Left kidney (tissue), 2 donors: Measurements from ENCODE around the gene ENSA. TPM values are rescaled to one million over a fixed set of nuclear protein-coding genes. Genes with fewer than 3 reads are reported as not detected.
"Not testable (repeated sequence)": the region's sequence is repeated elsewhere in the genome, so short reads cannot be mapped to it uniquely, and the experiment has no call there.

ENCODE experiments used
- DNase-seq: peaks from one replicate; pipeline ENCODE4 v3.0.0-alpha.2; 2013
- polyA plus RNA-seq: library from polyadenylated mRNA; unstranded; fragments of 120-200 nt; gene quantifications from one replicate; pipeline ENCODE4 v1.2.1, GENCODE V29; 2013; ENCODE audit not compliant: insufficient read length

The ENSA gene
- polyA plus RNA-seq, 1 donor, result 224 TPM

- no peak for DNase-seq
These were observed 47.0 kb downstream of the ENSA start for GRCh38 chr1:150582371-150582770.

- DNase-seq, result not testable (repeated sequence)
These were observed 47.5 kb downstream of the ENSA start for GRCh38 chr1:150581962-150582361.

GRCh38 chr1:150581437-150581836, 48.0 kb downstream of the ENSA start:
- not testable (repeated sequence) for DNase-seq

GRCh38 chr1:150580966-150581365, 48.4 kb downstream of the ENSA start:
- not testable (repeated sequence) for DNase-seq

- no peak for DNase-seq
These were observed 49.3 kb downstream of the ENSA start for GRCh38 chr1:150579945-150580642.

GRCh38 chr1:150579110-150579944, 50.1 kb downstream of the ENSA start, which contains the start of gene MCL1:
MCL1 (minus strand) TSS chr1:150579610; CDS start chr1:150579530, 80 bp downstream.
- peak; percentile 94 for DNase-seq

- no peak for DNase-seq
These were observed 50.9 kb downstream of the ENSA start for GRCh38 chr1:150578272-150579109.

GRCh38 chr1:150577557-150578271, 51.7 kb downstream of the ENSA start:
- no peak for DNase-seq

GRCh38 chr1:150576794-150577556, 52.4 kb downstream of the ENSA start:
- no peak for DNase-seq

GRCh38 chr1:150576367-150576711, 53.1 kb downstream of the ENSA start:
- DNase-seq, result no peak

GRCh38 chr1:150575518-150576366, 53.7 kb downstream of the ENSA start:
- no peak for DNase-seq

GRCh38 chr1:150575072-150575489, 54.3 kb downstream of the ENSA start:
- no peak for DNase-seq

GRCh38 chr1:150574260-150575071, 54.9 kb downstream of the ENSA start:
- DNase-seq, result no peak

- not testable (repeated sequence) for DNase-seq
These were observed 55.8 kb downstream of the ENSA start for GRCh38 chr1:150573648-150574071.

GRCh38 chr1:150572918-150573647, 56.3 kb downstream of the ENSA start:
- DNase-seq, result no peak
